Activated CD4-positive, alpha-beta T cell treated with anti-CD3 and anti-CD28 coated beads, Interleukin-2, Interleukin-6, amounts not matched to agents 100 ng/mL and 50 ng/mL, durations not matched to agents 16 hours and 8 hours (primary cell): ENCODE measurements around the gene DCAF6.
"Not testable (repeated sequence)": the region's sequence is repeated elsewhere in the genome, so short reads cannot be mapped to it uniquely, and the experiment has no call there.

Experiments used
- DNase-seq: peaks from one replicate; pipeline ENCODE4 v3.0.0-alpha.2; 2020

Gene DCAF6

DNA sequence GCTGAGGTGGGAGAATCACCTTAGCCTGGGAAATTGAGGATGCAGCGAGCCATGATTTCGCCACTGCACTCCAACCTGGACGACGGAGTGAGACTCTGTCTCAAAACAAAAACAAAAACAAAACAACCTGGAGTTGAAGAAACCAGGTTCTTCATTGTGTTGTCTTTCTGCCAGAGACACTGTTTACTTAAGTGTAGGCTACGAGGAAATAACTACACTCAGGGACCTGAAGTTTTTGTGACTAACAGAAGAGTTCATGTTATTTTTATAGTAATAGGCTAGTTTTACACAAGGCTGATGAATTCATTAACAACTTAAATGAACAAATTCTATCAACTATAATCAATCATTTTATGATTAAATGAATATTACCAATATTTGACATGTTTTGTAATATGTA lies 98.9 kb downstream of the DCAF6 start:
- no peak for DNase-seq

DNA sequence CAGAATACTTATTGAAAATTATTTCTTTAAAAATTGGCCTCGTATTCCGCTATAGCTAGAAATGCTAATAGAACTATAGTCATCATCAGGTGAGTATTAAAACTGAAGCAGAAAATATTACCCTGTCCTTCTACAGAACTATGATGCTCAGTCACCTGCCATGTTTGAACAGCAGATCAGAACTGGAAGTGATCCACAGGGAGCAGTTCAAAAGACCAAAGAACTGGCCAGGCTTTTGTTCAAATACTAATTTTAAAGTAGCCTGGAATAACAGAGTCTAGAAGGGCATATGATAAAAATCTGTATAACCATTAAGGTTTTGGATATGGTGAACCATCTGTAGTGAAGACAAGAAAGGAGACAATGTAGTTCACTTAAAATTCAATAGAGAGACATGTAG lies 105.9 kb downstream of the DCAF6 start:
- no peak for DNase-seq

DNA sequence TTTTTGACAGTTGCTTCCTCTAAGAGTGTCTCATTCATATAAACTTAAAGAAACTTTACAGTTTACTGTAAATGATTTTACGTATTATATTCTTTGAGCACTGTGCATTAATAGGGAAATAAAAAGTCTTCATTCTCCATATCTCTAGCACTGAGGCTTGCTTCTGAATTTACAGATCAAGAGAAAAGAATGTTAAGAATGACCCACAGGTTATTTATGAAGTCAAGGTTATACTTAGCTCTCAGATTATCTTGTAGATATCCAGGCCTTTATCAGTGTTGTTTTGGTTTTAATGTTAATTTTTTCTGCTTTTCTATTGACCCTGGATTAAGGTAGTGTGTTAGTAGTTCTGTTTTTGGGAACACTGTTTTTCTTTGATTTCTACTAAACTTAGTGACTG lies 108.8 kb downstream of the DCAF6 start:
- DNase-seq, result no peak

DNA sequence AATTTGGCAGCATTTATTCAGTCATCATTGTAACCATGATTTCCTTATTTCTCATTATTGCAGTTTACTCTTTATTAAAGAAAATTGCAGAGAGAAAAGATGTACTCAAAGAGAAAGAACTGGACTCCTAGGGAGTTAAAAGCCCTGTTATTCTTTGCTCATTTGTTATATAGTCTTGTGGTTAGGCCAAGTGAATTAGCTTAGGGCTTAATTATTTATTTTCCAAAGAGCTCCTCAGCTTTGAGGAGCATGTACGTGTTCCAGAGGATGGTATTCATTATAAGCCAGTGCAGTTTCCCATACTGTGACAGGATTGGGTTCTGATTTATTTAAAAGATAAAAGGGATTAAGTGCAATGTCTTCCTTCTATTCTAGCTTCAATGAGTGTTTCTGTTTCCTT lies 113.8 kb downstream of the DCAF6 start:
- DNase-seq, result no peak

DNA sequence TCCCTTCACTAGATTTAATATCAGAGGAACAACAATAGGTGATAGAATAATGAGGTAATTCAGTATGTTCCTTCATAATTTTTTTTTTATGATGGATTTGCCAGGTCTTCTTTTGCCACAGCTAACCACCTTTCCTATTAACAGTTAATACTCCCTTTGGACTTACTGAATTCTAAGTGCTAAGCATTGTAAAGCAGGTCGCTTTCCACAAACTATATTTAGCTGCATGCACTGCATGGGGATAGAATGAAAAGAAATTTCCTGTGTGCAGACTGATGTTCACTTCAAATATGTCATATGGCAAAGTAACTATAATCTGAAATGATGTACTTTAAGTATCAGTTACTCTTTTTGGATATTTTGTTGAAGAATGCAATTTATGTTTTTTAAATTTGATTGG lies 114.4 kb downstream of the DCAF6 start:
- no peak for DNase-seq

DNA sequence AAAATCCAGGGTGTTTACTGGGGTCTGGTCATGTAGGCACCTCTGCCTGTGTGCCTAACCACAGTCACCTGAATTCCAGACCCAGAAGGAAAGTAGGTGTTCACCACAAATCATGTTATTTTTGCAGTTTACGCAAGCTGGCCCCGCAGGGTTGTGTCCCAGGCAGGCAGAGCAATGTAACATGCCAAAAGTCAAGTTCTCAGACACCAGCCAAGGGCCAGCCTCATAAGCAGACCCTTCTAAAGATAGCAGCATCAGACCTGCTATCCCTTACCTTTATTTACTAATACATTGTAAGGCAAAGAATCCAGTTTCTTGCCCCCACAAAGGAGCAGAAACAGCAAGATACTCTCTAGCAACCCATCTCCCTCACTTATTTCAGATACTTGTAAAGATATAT lies 117.2 kb downstream of the DCAF6 start:
- no peak for DNase-seq

DNA sequence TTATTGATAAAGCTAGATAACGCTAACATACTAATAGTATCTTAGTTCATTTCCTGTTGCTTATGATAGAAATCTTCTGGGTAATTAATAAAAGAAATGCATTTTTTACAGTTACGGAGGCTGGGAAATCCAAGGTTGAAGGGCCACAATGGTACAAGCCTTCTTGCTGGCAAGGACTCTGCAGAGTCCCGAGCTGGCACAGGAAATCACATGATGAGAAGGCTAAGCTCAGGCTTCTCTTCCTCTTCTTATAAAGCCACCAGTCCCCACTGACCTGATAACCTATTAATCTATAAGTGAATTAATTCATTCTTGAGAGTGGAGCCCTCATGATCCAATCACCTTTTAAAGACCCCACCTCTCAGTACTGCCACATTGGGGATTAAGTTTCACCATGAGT lies 117.6 kb downstream of the DCAF6 start:
- no peak for DNase-seq

DNA sequence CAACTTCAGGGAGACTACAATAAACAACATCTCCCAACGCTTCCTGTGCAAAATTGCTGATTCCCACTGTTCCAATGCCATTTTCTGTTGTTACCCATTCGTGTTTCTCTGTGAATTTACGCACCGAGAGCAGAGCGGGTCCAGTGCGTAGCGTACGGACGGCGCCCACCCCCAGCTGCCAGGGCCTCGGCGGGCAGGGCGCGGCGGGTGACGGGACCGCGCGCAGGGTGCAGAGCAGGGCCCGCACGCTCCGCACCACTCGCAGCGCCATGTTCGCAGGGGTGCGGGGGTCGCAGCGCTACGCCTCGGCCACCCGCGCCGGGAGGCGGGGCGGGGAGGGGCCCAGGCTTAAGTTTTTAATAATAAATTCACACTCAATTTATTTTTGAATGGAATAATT lies 119.7 kb downstream of the DCAF6 start:
- not testable (repeated sequence) for DNase-seq

DNA sequence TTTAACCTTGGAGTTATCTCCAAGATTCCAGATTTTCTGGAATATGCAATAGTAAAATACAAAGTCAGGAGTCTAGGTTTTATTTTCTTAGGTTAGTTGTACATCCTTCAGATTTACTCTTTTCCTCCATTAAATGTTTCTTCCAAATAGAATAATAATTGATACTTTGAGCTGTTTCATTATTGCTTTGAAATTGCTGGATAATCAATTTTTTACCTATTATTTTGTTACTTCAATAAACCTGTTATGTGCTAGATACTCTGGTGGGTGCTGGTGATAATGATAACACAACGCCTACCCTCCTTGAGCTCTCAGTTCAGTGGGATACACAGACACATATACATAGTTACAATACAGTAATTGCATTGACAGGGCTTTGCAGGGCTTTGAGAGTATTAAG lies 120.9 kb downstream of the DCAF6 start:
- DNase-seq, result no peak

DNA sequence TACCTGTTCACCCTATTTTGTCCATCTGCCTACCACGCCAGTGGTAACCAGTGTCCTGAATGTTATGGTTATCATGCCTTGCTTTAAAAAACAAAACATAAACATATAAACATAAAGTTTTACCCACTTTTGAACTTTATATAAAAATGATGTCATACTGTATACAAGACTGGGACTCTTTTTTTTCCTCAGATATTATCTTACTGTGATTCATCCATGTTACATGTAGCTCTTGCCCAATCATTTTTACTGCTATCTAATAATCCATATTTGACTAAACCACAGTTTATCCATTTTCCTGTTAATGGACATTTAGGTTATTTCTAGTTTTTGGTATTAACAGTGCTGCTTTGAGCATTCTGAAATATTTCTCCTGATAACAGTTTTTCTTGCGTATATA lies 121.4 kb downstream of the DCAF6 start:
- DNase-seq, result no peak

DNA sequence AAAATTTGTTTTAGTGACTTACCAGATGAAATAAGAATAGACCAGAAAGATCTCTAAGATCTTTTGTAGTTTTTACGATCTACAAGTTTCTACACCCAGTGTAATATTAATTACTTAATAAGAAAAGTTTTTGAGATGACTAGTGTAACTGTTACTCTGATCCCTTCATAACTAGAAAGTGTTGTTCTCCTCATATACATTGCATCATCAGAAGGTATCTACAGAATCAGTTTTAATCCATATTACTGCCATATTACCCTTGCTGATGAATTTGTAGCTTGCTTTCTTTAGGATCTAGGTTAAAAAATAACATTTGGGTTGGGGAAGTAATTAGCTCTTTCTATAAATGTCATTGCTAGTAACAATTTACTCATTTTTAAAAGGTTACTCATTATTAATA lies 127.7 kb downstream of the DCAF6 start:
- no peak for DNase-seq

DNA sequence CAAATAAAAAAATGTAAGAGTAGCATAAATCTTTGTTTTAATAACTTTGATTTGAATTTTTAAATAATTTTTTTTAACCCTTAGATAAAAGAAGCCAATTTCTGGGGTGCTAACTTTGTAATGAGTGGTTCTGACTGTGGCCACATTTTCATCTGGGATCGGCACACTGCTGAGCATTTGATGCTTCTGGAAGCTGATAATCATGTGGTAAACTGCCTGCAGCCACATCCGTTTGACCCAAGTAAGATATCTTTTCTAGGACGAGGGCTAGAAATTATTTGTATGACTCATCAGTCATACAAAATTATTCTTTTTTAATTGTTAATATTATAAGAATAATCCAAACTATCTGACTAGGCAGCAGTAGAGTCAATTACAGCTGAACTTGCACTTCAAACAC lies 129.0 kb downstream of the DCAF6 start:
- DNase-seq, result no peak

DNA sequence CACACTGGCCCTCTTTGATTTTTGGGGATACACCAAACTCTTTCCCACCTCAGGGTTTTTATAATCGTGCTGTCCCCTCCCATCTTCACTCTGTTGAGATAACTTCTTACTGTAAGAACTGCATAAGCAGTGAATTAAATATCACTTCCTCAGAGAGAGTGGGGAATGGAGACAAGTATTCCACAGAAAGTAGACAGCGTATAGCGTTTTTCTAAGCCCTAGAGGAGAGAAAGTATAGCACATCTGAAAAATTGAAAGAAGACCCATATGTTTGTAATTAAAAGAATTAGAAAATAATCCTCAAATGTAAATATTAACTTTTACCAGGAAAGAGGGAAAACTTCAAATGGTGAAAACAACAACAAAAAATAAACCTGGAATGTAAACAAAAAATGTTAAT lies 132.9 kb downstream of the DCAF6 start:
- no peak for DNase-seq

DNA sequence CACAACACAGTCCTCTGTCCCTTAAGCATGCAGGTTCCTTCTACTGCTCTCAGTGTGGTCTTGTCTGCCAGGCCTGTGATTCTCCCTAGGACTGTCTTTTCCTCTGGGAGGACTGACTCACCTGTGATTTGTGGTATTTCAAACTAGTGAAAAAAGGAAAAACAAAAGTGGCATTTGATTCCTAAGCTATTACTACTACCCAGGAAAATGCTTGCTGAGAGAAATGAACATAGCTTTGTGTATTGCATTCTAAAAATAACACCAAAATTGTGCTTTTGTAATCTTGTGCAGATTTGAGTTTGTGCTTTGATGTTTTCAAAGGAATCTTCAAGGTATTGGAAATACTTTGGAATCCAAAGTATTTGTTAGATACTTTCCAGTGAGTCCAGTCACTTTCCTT lies 143.3 kb downstream of the DCAF6 start:
- DNase-seq, result no peak

DNA sequence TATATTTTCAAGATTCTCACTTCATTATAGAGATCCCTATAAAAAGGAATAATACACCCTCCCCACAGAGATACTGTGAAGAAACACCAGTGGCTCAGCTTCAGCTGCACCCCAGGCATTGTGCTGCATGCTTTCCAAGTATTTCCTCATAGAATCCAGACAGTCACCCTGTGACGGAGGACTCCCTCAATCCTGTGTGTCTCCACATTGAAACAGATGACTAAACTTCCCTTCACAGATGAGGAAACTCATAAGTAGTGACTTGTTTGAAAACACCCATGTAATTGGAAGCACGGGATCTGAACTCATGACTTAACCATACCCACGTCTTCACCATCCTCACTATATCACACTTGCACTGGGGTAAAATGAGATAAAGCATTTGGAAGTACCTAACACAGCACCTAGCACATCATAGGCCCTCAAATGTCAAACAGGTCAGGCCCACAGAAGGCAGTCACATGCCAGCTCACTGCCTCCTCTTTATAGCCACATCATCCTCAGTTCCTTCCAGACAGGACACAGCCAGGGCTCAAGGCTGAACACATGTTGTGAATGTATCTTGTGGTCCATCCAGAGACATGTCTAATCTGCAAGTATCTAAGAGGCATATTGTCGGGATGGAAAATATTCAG lies 145.0 kb downstream of the DCAF6 start:
- no peak for DNase-seq

DNA sequence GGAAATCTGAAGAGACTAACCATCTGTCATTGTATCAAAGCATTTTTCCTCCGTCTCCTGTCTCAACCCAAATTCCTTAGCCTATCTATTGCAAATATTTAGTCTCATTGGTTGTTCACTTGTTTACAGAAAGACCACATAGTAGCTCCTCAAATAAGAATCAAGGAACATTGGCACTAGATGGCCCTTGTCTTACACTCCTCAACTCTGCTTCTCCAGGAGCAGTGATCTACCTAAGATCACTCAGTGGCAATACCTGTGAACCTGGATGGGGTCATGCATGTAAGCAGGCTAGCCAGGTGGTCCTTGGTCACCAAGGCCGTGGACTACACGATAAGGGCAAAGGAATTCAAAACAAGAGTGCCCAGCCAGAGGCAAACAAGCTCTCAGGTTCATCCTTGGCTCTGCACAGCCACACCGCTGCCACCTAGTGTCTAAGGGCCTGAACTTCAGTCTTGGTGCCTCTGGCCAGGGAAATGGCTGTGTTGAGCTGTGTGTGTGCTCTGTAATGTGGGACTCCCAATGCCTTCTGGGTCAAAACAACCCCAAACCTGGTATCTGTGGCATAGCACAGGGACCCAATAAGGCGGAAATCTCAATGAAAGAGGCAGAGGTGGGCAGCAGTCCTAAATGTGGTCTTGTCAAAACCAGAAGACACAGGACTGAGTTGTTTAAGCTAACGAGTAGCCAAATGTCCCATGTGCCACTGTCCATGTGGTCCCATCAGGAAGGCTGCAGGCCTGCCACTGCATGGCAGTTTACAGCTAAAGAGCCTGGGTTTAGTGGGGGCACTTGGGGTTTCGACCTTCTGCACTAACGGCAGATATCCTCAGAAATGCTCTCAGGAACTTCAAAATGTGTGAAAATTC lies 145.8 kb downstream of the DCAF6 start:
- DNase-seq, result peak; percentile 81

DNA sequence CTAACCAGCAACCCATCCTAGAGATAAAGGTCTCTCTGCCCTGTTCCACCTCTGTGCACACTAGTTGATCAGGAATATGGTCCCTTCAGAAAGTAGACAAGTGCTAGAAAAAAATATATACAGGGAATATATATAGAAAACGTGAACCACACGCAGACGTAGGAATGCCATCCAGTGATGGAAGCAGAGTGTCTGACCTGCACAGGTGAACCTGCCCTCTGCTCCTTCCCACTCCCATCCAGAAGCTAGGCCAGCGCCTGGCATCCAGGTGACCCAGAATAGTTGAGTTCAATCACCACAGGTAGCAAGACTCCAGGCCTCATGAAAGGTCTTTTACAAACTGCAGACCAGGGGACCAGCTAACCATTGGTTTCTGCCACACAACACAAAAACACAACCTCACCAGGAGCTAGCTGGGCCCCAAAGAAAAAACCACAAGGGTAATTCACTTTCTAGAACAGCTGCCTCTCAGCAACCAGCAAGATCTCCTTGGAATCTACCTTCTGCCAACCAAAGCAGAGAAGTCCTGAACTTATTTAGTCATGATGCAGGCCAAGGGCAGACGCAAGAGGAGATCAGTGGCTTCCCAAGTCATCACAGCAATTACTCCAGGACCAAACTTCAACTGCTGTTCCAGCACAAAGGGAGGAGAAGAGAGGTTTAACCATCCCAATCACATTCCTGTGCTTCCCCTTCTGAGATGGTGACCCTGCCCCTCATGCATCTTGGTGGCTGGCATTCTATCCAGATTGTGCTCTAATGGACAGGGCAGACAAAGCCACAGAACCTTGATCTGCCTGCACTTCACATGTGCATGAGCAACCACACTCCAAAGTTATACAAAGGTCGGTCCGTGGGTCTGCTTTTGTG lies 147.2 kb downstream of the DCAF6 start:
- no peak for DNase-seq

DNA sequence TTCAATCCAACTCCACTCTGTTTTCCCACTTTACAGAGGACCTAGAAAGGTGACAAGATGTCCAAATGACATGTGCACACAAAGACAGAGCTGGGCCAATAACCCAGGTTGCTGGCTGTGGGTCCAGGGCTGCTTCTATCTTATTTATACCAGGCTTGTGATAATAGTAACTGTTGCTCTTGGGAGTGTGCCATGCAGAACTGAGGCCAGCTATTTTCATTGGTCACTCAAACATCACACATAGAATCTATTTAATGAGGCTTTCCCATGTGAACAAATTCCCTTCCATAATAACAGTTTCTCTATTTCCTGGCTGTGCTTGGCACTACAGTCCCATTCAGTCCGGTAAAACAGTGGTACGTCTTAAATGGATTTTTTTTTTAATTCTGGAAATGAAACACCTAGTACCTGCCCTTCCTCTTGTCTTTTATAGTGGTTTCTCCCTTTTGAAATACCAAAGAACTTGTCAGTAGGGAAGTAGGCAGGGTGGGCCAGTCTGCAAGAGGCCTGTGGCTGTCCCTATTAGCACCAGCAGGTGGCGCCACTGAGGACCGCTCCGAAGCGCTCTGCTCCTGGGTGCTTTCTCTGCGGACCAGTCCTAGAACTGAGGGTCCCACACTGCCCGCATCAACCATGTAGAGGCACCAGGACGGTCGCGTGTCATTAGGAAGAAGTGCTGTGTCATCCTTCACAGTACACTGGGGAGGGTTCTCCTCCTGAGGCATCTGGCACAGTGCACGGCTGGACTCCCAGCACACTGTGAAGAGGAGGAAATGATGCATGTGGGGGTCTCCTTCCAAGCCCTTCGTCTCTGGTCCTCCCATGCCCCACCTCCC lies 148.1 kb downstream of the DCAF6 start:
- DNase-seq, result peak; percentile 72

DNA sequence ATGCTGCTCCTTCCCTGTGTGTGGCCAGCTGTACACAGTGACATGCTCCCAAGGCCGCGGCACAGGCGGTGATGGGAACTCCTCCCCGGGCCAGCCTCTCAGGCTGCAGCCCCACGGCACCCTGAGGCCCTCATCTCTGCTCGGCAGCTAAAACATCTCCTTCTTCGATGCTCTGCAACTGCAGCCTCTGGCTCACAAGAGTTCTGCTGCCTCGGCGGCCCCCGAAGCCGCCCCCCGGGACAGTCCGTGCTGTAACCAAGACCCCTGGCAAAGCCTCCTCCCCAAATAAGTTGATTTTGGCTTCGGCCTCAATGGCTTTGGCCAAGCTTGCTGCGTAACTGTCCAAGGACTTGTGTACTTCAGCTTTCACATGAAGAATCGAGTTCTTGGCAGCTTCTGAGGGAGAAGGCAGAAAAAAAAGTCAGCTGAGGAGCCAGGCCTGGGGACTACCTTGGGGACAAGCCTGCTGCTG lies 149.0 kb downstream of the DCAF6 start:
- no peak for DNase-seq

DNA sequence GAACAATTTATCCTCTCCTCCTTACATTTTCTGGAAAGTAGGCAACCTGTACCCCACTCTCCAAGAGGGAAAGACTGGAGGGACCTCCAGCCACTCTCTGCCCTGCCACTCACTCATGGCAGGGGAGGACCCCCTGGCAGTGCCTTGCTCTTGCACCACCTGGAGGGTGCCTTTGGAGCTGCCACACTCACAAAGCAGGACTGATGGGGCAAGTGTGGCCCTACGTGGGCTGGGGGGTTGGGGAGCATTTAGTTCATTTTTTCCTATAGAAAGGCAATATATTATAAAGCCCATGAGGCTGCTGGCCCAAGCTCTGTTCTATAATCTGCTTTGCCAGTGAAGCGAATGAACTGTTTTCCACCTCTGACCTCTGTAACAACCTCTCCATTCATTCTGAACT lies 150.0 kb downstream of the DCAF6 start:
- DNase-seq, result no peak

DNA sequence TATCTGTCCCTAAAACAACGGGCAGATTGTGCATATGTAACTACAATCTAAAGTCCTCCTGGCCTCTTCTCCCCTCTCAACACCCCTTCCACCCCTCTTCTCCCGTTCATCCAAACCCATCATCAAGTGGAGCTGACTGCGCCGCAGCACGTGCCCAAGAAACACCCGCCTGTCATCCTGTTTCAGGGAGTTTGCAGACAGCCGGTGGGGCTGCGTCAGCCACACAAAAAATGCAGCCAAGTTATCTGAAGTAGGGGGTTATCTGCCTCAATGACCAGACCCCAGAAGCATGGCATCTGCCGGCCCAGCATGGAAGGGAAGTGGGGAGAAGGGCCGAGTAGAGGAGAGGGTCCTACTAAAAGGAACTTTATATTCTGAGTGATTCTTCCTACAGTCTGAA lies 151.2 kb downstream of the DCAF6 start:
- no peak for DNase-seq

DNA sequence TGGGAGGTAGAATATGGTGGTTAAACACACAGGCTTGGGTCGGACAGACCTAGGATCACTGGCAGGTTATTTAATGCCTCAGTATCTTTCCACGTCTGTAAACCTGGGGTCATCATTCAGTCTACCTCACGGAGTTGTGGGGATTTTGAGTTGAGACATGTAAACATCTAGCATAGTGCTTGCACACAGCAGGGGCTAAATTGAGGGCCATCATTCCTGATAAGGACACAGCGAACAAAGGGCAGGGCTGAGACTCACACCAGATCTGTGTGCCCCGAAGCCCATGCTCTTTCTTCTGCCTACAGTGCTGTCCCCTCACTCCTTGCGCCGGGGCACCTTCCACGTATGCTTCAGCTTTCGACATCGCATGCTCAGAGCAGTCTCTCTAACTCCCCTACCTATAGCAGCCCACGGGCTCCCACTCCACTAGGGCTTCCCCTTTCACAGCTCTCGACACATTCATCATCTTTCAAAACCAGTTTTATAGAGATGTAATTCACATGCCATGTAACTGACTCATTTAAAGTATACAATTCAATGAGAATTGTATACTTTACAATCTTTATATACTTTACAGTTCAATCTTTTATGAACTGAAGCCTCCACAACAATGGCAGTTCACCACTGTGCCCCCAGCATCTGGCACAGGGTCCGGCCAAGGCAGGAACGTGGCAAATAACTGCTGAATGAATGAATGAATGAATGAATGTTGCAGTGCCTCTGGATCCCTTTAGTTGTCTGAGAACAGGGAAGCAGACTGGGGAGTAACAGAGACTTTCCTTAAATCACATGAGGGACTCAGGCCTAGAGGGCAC lies 152.2 kb downstream of the DCAF6 start:
- DNase-seq, result no peak
